Activated T-helper 17 cell treated with anti-CD3 and anti-CD28 coated beads, Interleukin-2, amount 50 U/mL, for 72 hours (primary cell): ENCODE results near the gene C6orf120. TPM values are rescaled to one million over a fixed set of nuclear protein-coding genes. Genes with fewer than 3 reads are reported as not detected.
"Not testable (repeated sequence)": the region's sequence is repeated elsewhere in the genome, so short reads cannot be mapped to it uniquely, and the experiment has no call there.

ENCODE experiments used
- ATAC-seq: fragments of 150-1000 bp; cut with Tn5 transposase; replicated peaks from 2 replicates; pipeline ENCODE4 v1.10.0; 2021; ENCODE audit warnings: mild to moderate bottlenecking, moderate library complexity
- H3K27ac Mint-ChIP-seq: one replicate; pipeline ENCODE4 v1.8.0; 2022; ENCODE audit warnings: mixed read lengths
- H3K27me3 Mint-ChIP-seq: one replicate; pipeline ENCODE4 v1.8.0; 2022; ENCODE audit warnings: mixed read lengths
- H3K36me3 Mint-ChIP-seq: one replicate; pipeline ENCODE4 v1.8.0; 2022; ENCODE audit warnings: low read depth, mild to moderate bottlenecking, mixed read lengths
- H3K4me1 Mint-ChIP-seq: one replicate; pipeline ENCODE4 v1.8.0; 2022; ENCODE audit warnings: mixed read lengths
- H3K4me3 Mint-ChIP-seq: one replicate; pipeline ENCODE4 v1.8.0; 2022; ENCODE audit warnings: mild to moderate bottlenecking, mixed read lengths
- H3K9me3 Mint-ChIP-seq: one replicate; pipeline ENCODE4 v1.8.0; 2022; ENCODE audit warnings: mixed read lengths
- total RNA-seq, 2 donors: library from RNA; stranded (reverse); gene quantifications; one replicate each; pipeline ENCODE4 v1.2.3, GENCODE V29; 2022

C6orf120 gene
- total RNA-seq, 2 donors from 2014 or later = 12.0 to 14.6 TPM

DNA sequence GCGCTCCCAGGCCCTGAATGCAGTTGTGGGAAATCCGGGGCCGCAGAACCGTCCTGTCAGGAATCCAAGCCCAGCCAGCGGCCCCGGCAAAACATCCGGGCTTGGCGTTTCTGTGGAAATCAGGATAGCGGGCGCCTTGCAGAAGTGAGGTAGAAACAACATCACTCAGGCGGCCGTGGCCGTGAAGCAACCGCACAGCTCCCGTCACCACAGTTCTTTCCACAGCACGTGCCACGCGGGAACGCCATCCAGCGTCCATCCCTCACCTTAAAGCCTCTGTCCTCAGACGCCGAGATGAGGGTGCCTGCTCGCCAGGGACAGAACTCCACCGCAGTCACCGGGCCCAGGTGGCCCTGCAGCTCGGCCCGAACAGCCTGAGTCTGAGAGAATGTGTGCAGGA, 34.2 kb upstream of the C6orf120 start:
- ATAC-seq = no peak
- Mint-ChIP-seq H3K36me3 (peaks cover 51% of the 10 kb centered on the region), H3K9me3 (no peaks in the 10 kb centered on the region), H3K4me1 (no peaks in the 10 kb centered on the region), H3K27me3 (no peaks in the 10 kb centered on the region), H3K4me3 (no peak overlapping the region), H3K27ac (no peak overlapping the region)

DNA sequence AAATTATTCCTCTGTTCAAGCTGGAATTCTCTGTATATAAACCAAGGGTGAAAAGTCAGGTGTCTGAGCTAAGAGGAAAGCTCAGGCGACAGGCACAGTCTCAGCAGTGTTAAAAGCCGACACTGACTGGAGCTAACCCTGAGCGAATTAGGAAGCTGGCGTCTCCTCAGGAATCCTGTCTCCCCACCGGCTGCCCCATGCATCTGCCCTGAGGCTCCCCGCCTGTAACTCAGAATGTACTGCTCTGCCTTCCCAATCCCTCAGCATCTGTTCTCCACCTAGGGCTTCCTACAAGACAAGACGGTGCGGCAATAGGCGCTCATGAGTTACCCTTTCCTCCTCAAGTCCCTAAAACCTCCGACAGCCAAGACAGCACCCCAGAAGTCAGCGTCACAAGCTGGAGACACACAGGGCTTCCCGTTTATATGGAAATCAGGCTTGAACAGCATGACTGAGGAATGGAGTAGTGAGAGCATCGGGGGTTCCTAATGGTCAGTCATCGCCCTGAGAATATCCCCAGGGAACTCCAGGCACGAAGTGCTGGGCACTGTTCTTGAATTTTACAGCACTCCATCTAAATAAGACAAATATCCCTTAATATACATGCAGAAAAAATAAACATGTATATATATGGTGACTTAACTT, 33.6 kb upstream of the C6orf120 start:
- Mint-ChIP-seq H3K4me1 (no peaks in the 10 kb centered on the region), H3K9me3 (no peaks in the 10 kb centered on the region), H3K36me3 (peaks cover 46% of the 10 kb centered on the region), H3K4me3 (no peak overlapping the region), H3K27ac (no peak overlapping the region), H3K27me3 (no peaks in the 10 kb centered on the region)
- no peak for ATAC-seq

DNA sequence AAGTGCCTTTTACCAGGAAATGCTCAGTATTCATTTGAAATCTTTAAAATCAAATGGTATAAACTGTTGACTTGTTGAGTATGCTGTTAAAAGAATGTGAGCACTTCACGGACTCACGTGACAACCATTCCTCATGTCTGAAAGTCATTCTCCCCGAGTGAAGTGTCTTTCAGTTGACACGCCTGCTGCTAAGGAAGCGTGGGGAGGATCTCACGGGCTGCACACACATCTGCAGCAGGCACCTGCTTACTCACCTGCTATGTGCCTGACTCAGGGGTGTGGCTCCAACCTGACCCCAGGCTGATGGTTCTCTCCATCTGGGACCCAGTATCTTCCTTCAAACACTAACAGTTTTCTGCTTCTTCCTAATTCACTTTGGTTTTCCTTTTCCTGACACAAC, 32.8 kb upstream of the C6orf120 start:
- Mint-ChIP-seq H3K9me3 (no peaks in the 10 kb centered on the region), H3K4me3 (no peak overlapping the region), H3K36me3 (peaks cover 40% of the 10 kb centered on the region), H3K4me1 (no peaks in the 10 kb centered on the region), H3K27ac (no peak overlapping the region), H3K27me3 (no peaks in the 10 kb centered on the region)
- no peak for ATAC-seq

DNA sequence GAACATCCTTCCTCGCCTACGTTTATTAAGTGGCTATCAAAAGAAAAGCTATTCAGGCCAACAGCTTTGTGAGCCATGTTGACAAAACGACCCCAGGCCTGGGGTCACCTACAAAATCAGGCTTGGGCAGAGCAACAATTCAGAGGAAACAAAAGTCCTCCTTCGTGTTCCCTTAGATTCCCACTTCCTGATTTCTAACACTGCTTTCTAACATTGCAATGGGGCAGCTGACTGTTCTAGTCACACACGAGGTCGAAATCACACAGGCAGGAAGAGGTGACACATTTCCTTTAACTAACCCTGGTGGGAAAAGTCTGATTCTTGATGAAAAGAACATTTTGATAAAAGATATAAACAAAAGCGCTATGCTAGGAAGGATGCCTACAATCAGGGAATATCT, 32.0 kb upstream of the C6orf120 start:
- H3K4me3 Mint-ChIP-seq = no peak overlapping the region
- H3K27me3 Mint-ChIP-seq = no peaks in the 10 kb centered on the region
- peak overlapping the region; percentile 53 for H3K27ac Mint-ChIP-seq
- ATAC-seq = no peak
- H3K4me1 Mint-ChIP-seq = no peaks in the 10 kb centered on the region
- no peaks in the 10 kb centered on the region for H3K9me3 Mint-ChIP-seq
- peaks cover 44% of the 10 kb centered on the region for H3K36me3 Mint-ChIP-seq

DNA sequence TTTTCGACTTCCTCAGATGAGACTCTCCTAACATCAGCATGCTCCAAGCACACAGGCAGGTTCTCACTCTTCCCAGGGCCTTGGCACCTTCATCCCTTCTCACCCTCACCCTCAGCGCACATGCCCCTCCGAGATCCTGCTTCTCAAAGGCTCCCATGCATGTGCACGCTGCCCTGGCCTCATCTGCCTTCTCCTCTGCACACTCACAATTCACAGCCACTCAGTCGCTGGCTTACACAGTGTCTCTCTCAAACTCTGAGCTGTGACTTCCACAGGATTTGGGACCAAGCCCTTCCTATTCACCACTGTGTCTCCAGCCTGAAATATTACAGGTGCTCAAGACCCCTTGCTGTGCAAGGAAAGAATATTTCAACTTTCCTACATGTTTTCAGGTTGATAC, 30.4 kb upstream of the C6orf120 start:
- Mint-ChIP-seq H3K27ac (peak overlapping the region; percentile 39), H3K4me1 (no peaks in the 10 kb centered on the region), H3K9me3 (no peaks in the 10 kb centered on the region), H3K27me3 (no peaks in the 10 kb centered on the region), H3K36me3 (peaks cover 37% of the 10 kb centered on the region), H3K4me3 (no peak overlapping the region)
- no peak for ATAC-seq

DNA sequence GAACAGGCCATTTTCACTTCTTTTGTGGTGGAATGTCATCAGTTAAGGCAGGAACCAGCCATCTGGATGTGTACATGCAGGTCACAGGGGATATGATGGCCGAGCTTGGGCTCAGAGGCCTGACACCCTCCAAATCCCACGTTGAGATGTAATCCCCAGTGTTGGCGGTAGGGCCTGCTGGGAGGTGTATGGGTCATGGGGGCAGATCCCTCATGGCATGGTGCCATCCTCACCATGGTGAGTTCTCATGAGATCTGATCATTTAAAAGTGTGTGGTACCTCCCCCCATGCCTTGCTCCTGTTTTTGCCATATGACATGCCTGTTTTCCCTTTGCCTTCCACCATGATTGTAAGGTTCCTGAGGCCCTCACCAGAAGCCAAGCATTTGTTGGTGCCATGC, 26.9 kb upstream of the C6orf120 start:
- no peak for ATAC-seq
- Mint-ChIP-seq H3K36me3 (peaks cover 30% of the 10 kb centered on the region), H3K4me1 (no peaks in the 10 kb centered on the region), H3K9me3 (no peaks in the 10 kb centered on the region), H3K27ac (no peak overlapping the region), H3K27me3 (no peaks in the 10 kb centered on the region), H3K4me3 (no peak overlapping the region)

DNA sequence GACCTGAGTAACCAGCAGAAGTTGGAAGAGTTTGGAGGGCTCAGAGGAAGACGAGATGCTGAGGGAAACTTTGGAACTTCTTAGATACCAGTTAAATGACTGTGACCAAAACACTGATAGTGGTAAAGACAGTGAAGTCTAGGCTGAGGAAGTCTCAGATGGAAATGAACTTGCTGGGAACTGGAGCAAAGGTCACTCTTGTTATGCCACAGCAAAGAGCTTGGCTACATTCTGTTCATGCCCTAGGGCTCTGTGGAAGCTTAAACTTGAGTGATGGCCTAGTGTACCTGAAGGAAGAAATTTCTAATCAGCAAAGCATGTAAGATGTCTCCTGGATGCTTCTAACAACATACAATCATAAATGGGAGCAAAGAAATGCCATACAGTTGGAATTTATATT, 24.8 kb upstream of the C6orf120 start:
- Mint-ChIP-seq H3K4me1 (no peaks in the 10 kb centered on the region), H3K27ac (no peak overlapping the region), H3K4me3 (no peak overlapping the region), H3K9me3 (no peaks in the 10 kb centered on the region), H3K36me3 (peaks cover 39% of the 10 kb centered on the region), H3K27me3 (no peaks in the 10 kb centered on the region)
- ATAC-seq = no peak

DNA sequence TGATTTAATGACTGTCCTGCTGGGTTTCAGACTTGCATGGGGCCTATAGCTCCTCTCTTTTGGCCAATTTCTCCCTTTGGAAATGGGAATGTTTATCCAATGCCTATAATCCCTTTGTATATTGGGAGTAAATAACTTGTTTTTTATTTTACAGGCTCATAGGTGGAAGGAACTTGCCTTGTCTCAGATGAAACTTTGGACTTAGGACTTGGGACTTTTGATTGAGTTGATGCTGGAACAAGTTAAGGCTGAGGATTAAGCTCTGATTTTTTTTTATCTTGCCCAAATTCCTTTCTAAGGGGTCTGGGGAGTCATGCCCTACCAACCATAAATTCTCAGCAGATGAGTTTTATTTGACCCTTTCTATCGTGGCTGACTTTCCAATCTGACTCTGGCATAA, 23.6 kb upstream of the C6orf120 start:
- no peak for ATAC-seq
- Mint-ChIP-seq H3K4me3 (no peak overlapping the region), H3K4me1 (peaks cover 3% of the 10 kb centered on the region), H3K9me3 (no peaks in the 10 kb centered on the region), H3K27ac (no peak overlapping the region), H3K36me3 (peaks cover 47% of the 10 kb centered on the region), H3K27me3 (no peaks in the 10 kb centered on the region)

DNA sequence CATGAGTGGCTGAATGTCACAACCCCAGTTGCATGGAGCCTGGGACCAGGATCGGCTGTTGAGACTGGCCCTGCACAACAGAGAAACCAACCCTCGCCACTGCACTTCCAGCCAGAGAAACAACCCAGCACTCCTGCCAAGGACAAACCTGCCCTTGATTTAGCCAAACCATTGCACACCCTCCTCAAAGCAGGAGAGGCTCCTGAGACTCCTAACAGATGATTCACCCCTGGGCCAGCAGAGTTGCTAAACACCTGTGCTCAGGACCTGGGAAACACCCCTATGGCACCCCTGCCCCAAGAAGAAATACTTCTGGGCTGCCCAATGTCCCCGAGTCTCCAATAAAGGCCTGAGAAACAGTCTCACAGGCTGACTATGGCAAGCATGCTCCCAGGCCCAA, 17.9 kb upstream of the C6orf120 start:
- Mint-ChIP-seq H3K27me3 (no peaks in the 10 kb centered on the region), H3K27ac (no peak overlapping the region), H3K36me3 (peaks cover 79% of the 10 kb centered on the region), H3K4me1 (peaks cover 9% of the 10 kb centered on the region), H3K9me3 (peaks cover 8% of the 10 kb centered on the region), H3K4me3 (no peak overlapping the region)
- ATAC-seq = no peak

DNA sequence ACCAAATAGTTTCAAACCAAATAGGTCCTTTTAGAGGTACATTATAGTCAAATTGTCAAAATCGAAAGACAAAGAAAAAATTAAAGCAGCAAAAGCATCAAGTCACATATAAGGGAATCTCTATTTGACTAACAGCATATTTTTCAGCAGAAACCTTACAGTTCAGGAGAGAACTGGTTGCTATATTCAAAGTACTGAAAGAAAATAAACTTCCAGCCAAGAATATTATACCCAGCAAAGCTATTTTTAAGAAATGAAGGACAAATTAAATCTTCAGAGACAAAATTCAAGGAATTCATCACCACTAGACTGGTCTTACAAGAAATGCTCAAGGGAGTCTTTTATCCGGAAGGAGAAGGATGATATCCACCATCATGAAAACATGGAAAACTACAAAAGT, 16.1 kb upstream of the C6orf120 start:
- Mint-ChIP-seq H3K4me1 (peaks cover 13% of the 10 kb centered on the region), H3K27ac (no peak overlapping the region), H3K27me3 (no peaks in the 10 kb centered on the region), H3K36me3 (peaks cover 65% of the 10 kb centered on the region), H3K9me3 (peaks cover 11% of the 10 kb centered on the region), H3K4me3 (no peak overlapping the region)
- ATAC-seq = no peak

DNA sequence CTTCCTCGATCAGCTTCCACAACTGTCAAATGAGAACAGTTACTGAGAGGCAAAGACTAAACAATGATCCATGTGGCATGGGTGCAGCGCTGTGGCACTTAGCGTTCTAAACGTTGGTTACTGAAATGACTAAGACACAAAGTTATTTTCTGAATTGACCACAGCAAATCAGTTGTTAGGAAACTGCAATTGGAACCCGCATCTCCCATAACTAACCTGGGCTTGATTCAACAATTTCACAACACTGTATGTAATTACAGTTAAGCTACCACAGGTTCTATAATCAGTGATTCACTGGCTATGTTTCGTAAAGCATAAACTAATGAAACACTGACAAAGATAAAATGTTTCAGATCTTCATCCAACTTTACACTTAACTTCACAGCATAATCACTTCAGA, 12.6 kb upstream of the C6orf120 start:
- ATAC-seq = peak; percentile 26
- Mint-ChIP-seq H3K27ac (no peak overlapping the region), H3K36me3 (peaks cover 44% of the 10 kb centered on the region)

DNA sequence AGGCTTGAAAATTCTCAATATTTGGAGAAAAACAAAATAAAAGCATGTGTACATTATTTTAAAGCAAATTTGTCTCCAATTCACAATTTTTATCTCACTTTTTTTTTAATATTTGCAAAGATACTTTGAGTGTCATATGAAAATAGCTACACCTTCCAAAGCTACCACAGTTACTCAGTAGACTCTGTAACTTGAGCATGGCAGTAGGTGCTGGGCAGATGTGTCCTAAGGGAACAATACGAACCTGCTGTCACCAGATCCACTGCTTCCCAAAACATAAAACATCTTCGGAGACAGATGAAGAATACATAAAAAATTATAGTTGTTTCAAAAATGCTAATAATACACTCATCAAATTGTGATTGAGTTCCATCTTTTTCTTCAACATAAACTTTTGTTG, 10.7 kb upstream of the C6orf120 start:
- Mint-ChIP-seq H3K4me3 (no peak overlapping the region), H3K9me3 (peaks cover 7% of the 10 kb centered on the region), H3K4me1 (peaks cover 3% of the 10 kb centered on the region), H3K36me3 (peaks cover 28% of the 10 kb centered on the region), H3K27me3 (no peaks in the 10 kb centered on the region), H3K27ac (no peak overlapping the region)
- no peak for ATAC-seq

More for the DNA sequence above, 12.6 kb upstream of the C6orf120 start:
- Mint-ChIP-seq H3K4me3 (no peak overlapping the region), H3K27me3 (no peaks in the 10 kb centered on the region), H3K9me3 (peaks cover 11% of the 10 kb centered on the region), H3K4me1 (peaks cover 7% of the 10 kb centered on the region)

DNA sequence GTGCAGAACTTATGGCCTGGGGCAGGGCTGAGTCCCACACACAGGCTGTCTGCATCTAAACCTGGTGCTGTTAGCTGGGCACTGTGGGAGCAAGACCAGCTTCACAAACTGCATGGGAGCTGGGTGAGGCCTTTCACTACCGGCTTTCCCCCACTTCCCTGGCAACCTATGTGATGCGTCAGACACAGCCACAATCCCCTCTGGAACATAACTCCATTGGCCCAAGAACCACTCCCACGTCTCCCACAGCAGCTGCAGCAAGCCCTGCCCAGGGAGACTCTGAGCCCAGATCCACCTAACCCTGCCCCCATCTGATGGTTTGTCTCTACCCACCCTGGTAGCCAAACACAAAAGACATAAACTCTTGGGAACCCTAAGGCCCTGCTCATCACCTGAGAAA, 9.4 kb upstream of the C6orf120 start:
- Mint-ChIP-seq H3K27ac (no peak overlapping the region), H3K4me1 (peaks cover 3% of the 10 kb centered on the region), H3K4me3 (no peak overlapping the region), H3K27me3 (no peaks in the 10 kb centered on the region), H3K9me3 (peaks cover 3% of the 10 kb centered on the region), H3K36me3 (peaks cover 15% of the 10 kb centered on the region)
- no peak for ATAC-seq

DNA sequence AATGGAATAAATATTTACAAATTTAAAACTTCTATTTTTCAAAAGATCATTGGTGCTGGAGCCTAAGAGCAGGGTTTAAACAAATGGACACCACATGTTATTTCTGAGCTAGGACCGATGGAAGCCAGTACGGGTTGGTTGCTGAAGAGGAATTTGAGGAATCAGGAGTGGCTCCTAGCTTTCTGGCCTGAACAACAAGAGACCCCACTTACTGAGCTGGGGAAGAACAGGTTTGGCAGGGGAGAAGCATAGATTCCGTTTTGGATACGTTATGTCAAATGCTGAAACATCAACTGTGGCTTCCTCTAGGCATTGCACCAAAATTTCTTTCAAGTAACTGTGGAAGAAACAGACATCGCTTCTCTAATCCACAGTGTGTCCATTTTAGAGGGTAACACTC, 6.8 kb upstream of the C6orf120 start:
- Mint-ChIP-seq H3K4me1 (peaks cover 3% of the 10 kb centered on the region), H3K4me3 (no peak overlapping the region), H3K27me3 (no peaks in the 10 kb centered on the region), H3K9me3 (peaks cover 3% of the 10 kb centered on the region), H3K27ac (no peak overlapping the region), H3K36me3 (no peaks in the 10 kb centered on the region)
- no peak for ATAC-seq

DNA sequence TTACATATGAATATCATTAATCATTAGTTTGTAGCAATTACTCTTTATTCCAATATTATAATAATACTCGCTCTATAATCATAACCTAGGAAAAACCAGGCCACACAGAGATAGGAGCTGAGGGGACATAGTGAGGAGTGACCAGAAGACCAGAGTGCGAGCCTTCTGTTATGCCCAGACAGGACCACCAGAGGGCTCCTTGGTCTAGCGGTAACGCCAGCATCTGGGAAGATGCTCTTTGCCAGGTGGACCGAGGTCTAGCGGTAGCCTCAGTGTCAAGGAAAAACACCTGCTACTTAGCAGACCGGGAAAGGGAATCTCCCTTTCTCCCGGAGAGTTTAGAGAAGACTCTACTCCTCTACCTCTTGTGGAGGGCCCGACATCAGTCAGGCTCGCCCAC, 4.8 kb upstream of the C6orf120 start:
- H3K27me3 Mint-ChIP-seq, H3K4me1 Mint-ChIP-seq, H3K36me3 Mint-ChIP-seq, H3K27ac Mint-ChIP-seq, ATAC-seq, H3K4me3 Mint-ChIP-seq, H3K9me3 Mint-ChIP-seq: not testable (repeated sequence)

DNA sequence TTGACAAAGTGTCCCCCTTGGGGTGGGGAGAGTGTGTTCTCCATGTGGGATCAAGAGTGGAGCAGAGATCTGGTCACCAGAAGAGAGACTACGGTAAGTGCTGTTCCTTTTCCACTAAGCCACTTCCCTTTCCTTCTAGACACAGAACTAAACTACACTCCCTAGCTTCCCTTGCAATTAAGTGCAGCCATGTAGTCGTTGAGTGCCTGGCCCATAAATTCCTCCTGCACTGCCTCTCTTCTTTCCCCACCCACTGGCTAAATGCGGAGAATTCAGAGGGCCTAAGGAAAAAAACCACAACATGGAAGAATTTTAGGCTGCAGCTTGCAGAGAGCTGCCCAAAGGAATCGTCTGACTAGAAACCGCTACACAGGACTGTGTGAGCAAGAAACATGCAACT, 1.6 kb upstream of the C6orf120 start:
- Mint-ChIP-seq H3K4me1 (peaks cover 10% of the 10 kb centered on the region), H3K27ac (peak overlapping the region; percentile 84), H3K4me3 (peak overlapping the region; percentile 88), H3K27me3 (no peaks in the 10 kb centered on the region), H3K9me3 (no peaks in the 10 kb centered on the region), H3K36me3 (peaks cover 29% of the 10 kb centered on the region)
- ATAC-seq = no peak
